Stomach (tissue), 4 donors: Measurements from ENCODE around the gene MTCL1.

Source experiments
- CTCF ChIP-seq, 7 experiments: fragments of 450-650 bp in 4 of 7; fragments of 200-600 bp in 3 of 7; sonication (generic) in 3 of 7; IDR thresholded peaks; one replicate each; pipeline ENCODE4 v1.5.1; 2016 to 2019; ENCODE audit warnings: antibody characterized with exemption in 7 of 7, control low read depth in 2 of 7, mild to moderate bottlenecking in 1 of 7
- POLR2A ChIP-seq, 4 donors: fragments of 450-650 bp; IDR thresholded peaks; one replicate each; pipeline ENCODE4 v1.6.1; 2016; ENCODE audit warnings: antibody characterized with exemption in 4 of 4, control low read depth in 2 of 4, mild to moderate bottlenecking in 1 of 4, moderate library complexity in 1 of 4
- POLR2AphosphoS5 ChIP-seq, 3 donors: sonication (generic); formaldehyde crosslinking; IDR thresholded peaks; one replicate each; pipeline ENCODE4 v1.6.1; 2016; ENCODE audit warnings: antibody characterized with exemption in 3 of 3

GRCh38 chr18:8705961-8706790 lies 820 bp downstream of the MTCL1 start:
- TF ChIP-seq CTCF (IDR thresholded peaks at IDR 0.05): no peak
- TF ChIP-seq POLR2AphosphoS5 (IDR thresholded peaks at IDR 0.05): no peak
- no peak for TF ChIP-seq POLR2A (IDR thresholded peaks at IDR 0.05)
